OCI-LY3 (cell line): ENCODE results near the gene GRAMD2B.

Experiments
- EZH2phosphoT487 ChIP-seq: fragments of 200-600 bp; shearing (Covaris generic); IDR thresholded peaks from 2 replicates; pipeline ENCODE4 v1.6.1; 2018; ENCODE audit warnings: antibody characterized with exemption, mixed run types, low read depth
- TF ChIP-seq, protein P1 (sequence below): fragments of 200-600, 300-600 bp; sonication (generic); IDR thresholded peaks from 2 replicates; pipeline ENCODE4 v1.5.1; 2014; ENCODE audit warnings: antibody characterized with exemption, low read length, low read depth

DNA sequence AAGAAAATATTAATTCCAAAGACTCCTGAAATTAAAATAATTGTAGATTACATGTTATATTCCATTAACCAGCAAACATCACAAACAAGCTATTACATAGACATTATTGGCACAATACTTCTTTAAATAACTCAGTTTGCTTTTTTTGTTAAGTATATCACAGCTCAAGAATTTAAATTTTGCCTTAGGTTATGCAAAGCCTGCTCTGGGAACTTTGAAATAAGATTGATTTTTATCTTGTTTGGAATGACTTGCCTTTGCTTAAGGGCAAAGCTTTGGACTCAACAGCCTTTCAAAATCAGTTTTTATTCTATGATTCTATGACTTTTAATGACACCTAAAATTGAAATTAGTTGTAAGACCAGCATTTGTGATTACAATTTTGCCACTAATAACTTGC is 93.6 kb downstream of the GRAMD2B start:
- TF ChIP-seq, protein P1, sequence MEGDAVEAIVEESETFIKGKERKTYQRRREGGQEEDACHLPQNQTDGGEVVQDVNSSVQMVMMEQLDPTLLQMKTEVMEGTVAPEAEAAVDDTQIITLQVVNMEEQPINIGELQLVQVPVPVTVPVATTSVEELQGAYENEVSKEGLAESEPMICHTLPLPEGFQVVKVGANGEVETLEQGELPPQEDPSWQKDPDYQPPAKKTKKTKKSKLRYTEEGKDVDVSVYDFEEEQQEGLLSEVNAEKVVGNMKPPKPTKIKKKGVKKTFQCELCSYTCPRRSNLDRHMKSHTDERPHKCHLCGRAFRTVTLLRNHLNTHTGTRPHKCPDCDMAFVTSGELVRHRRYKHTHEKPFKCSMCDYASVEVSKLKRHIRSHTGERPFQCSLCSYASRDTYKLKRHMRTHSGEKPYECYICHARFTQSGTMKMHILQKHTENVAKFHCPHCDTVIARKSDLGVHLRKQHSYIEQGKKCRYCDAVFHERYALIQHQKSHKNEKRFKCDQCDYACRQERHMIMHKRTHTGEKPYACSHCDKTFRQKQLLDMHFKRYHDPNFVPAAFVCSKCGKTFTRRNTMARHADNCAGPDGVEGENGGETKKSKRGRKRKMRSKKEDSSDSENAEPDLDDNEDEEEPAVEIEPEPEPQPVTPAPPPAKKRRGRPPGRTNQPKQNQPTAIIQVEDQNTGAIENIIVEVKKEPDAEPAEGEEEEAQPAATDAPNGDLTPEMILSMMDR = no peak
- no peak for TF ChIP-seq EZH2phosphoT487
